ENCODE measurements around the gene DTD1.
"Not testable (repeated sequence)": the region's sequence is repeated elsewhere in the genome, so short reads cannot be mapped to it uniquely, and the experiment has no call there.

Gene DTD1

GRCh38 chr20:18747090-18747489, 159.2 kb downstream of the DTD1 start:
- DNase-seq = no peak

- peak; percentile 95 to 96 for DNase-seq
Measured at GRCh38 chr20:18748987-18749386, 161.1 kb downstream of the DTD1 start.

- DNase-seq = no peak
Measured at GRCh38 chr20:18749528-18749927, 161.7 kb downstream of the DTD1 start.

- DNase-seq = peak; percentile 54 to 79
Measured at GRCh38 chr20:18750735-18751134, 162.9 kb downstream of the DTD1 start.

GRCh38 chr20:18754030-18754652, 166.3 kb downstream of the DTD1 start:
- no peak for DNase-seq

GRCh38 chr20:18754653-18755045, 166.8 kb downstream of the DTD1 start:
- DNase-seq = no peak

- DNase-seq = not testable (repeated sequence)
Measured at GRCh38 chr20:18760852-18761251, 173.0 kb downstream of the DTD1 start.

GRCh38 chr20:18767676-18768075, 179.8 kb downstream of the DTD1 start:
- DNase-seq = no peak

GRCh38 chr20:18773566-18773965, 185.7 kb downstream of the DTD1 start:
- DNase-seq = no peak

- no peak for DNase-seq
Measured at GRCh38 chr20:18774207-18774606, 186.4 kb downstream of the DTD1 start.

- DNase-seq = no peak
Measured at GRCh38 chr20:18775633-18776032, 187.8 kb downstream of the DTD1 start.

- no peak for DNase-seq
Measured at GRCh38 chr20:18778690-18779392, 191.0 kb downstream of the DTD1 start.

- DNase-seq = no peak
Measured at GRCh38 chr20:18780385-18781130, 192.7 kb downstream of the DTD1 start.

- no peak for DNase-seq
Measured at GRCh38 chr20:18781509-18781908, 193.7 kb downstream of the DTD1 start.

- DNase-seq = no peak
Measured at GRCh38 chr20:18783385-18783959, 195.6 kb downstream of the DTD1 start.

- not testable (repeated sequence) for DNase-seq
Measured at GRCh38 chr20:18787046-18787445, 199.2 kb downstream of the DTD1 start.

- DNase-seq = no peak
Measured at GRCh38 chr20:18788021-18788420, 200.2 kb downstream of the DTD1 start.

GRCh38 chr20:18790787-18791186, 202.9 kb downstream of the DTD1 start:
- no peak for DNase-seq

- peak; percentile 95 to 97 for DNase-seq
Measured at GRCh38 chr20:18793625-18794427, 206.0 kb downstream of the DTD1 start.

GRCh38 chr20:18794428-18794787, 206.6 kb downstream of the DTD1 start:
- no peak for DNase-seq

- DNase-seq = no peak
Measured at GRCh38 chr20:18795366-18795765, 207.5 kb downstream of the DTD1 start.

- DNase-seq = no peak
Measured at GRCh38 chr20:18796282-18796833, 208.5 kb downstream of the DTD1 start.

GRCh38 chr20:18801516-18801915, 213.7 kb downstream of the DTD1 start:
- no peak for DNase-seq
